Measurements from ENCODE around the gene REEP2.

DNA sequence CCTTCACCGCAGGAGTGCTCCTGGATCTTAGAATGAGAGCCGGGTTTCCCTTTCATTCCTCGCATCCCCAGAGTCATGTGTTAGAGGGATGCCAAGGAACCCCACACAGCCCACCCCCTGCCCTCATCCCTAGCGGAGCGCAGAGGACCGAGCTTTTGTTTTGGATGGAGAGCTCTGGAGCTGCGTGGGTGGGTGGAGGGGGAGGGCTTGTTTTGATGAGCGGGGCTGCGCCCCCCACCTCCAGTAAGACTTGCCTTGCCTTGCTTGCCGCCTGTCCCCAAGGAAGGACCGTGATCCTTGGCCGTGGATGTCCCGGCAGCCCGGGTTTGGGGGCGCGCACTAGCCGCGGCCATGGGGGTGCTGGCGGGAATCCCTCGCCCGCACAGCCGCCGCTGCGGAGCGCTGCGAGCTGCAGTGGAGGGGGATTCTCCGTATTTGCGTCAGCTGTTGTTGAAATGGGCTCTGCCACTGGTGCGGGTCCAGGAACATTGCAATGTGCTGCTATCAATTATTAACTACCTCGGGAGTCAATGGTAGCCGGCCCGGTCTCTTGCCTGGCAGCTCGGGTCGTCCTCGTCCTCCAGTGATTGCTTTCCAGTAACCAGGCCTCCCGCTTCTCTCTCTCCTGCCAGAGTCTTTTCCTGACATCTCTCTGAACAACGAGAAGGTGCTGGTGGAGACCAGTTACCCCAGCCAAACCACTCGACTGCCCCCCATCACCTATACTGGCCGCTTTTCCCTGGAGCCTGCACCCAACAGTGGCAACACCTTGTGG is 27.5 kb downstream of the REEP2 start:
- TF ChIP-seq, protein P1, sequence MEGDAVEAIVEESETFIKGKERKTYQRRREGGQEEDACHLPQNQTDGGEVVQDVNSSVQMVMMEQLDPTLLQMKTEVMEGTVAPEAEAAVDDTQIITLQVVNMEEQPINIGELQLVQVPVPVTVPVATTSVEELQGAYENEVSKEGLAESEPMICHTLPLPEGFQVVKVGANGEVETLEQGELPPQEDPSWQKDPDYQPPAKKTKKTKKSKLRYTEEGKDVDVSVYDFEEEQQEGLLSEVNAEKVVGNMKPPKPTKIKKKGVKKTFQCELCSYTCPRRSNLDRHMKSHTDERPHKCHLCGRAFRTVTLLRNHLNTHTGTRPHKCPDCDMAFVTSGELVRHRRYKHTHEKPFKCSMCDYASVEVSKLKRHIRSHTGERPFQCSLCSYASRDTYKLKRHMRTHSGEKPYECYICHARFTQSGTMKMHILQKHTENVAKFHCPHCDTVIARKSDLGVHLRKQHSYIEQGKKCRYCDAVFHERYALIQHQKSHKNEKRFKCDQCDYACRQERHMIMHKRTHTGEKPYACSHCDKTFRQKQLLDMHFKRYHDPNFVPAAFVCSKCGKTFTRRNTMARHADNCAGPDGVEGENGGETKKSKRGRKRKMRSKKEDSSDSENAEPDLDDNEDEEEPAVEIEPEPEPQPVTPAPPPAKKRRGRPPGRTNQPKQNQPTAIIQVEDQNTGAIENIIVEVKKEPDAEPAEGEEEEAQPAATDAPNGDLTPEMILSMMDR (IDR thresholded peaks at IDR 0.05; ENCODE audit: poor library complexity) = no peak
- TF ChIP-seq EZH2 (IDR thresholded peaks at IDR 0.05; ENCODE audit: borderline replicate concordance) = no peak
- TF ChIP-seq EZH2phosphoT487 (IDR thresholded peaks at IDR 0.05; ENCODE audit: low read depth, severe bottlenecking, unreplicated experiment) = peak; percentile 11
